Stimulated activated naive CD8-positive, alpha-beta T cell treated with anti-CD3 and anti-CD28 coated beads, Interleukin-15, amount 100 ng/mL, for 72 hours (primary cell): ENCODE measurements around the gene KCNQ1.

Experiments used
- ATAC-seq: fragments of 150-1000 bp; cut with Tn5 transposase; 2 replicates; pipeline ENCODE4 v1.10.0; 2021; ENCODE audit warnings: mild to moderate bottlenecking, moderate library complexity
- DNase-seq, 2 donors: peaks; one replicate each; pipeline ENCODE4 v3.0.0; 2021 to 2022
- H3K27ac Mint-ChIP-seq, 2 donors: one replicate each; pipeline ENCODE4 v1.8.0; 2022; ENCODE audit warnings: mild to moderate bottlenecking in 2 of 2, mixed read lengths in 2 of 2, moderate library complexity in 2 of 2
- H3K27me3 Mint-ChIP-seq: one replicate; pipeline ENCODE4 v1.8.0; 2022; ENCODE audit warnings: mixed read lengths
- H3K4me1 Mint-ChIP-seq: one replicate; pipeline ENCODE4 v1.8.0; 2022; ENCODE audit warnings: mild to moderate bottlenecking, mixed read lengths
- H3K4me3 Mint-ChIP-seq, 2 donors: one replicate each; pipeline ENCODE4 v1.8.0; 2022; ENCODE audit warnings: mild to moderate bottlenecking in 2 of 2, mixed read lengths in 2 of 2, moderate library complexity in 1 of 2
- H3K9me3 Mint-ChIP-seq, 2 donors: one replicate each; pipeline ENCODE4 v1.8.0; 2022; ENCODE audit warnings: mixed read lengths in 2 of 2

Gene KCNQ1

DNA sequence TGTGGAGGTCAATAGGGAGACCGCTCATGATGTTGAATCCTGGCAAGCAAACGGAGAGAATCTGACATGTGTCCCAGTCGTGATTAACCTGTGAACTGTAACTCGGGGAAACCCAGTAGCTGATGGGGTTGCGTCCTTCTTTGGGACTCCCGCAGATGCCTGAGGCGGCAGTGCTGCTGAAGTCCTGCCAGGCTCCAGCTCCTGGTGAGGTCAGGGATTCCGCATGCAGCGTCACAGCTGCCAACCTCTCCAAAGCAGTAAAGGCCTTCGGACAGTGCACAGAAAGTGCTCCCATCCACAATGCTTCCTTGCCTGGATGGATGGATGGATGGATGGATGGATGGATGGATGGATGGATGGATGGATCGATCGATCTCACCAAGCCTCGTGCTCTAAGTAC, 13.5 kb downstream of the KCNQ1 start:
- peaks cover 50% of the 10 kb centered on the region for H3K4me1 Mint-ChIP-seq
- DNase-seq = no peak
- no peaks in the 10 kb centered on the region for H3K27me3 Mint-ChIP-seq
- no peak overlapping the region for H3K4me3 Mint-ChIP-seq
- H3K9me3 Mint-ChIP-seq = no peaks in the 10 kb centered on the region
- no peak overlapping the region for H3K27ac Mint-ChIP-seq
- ATAC-seq = no peak

DNA sequence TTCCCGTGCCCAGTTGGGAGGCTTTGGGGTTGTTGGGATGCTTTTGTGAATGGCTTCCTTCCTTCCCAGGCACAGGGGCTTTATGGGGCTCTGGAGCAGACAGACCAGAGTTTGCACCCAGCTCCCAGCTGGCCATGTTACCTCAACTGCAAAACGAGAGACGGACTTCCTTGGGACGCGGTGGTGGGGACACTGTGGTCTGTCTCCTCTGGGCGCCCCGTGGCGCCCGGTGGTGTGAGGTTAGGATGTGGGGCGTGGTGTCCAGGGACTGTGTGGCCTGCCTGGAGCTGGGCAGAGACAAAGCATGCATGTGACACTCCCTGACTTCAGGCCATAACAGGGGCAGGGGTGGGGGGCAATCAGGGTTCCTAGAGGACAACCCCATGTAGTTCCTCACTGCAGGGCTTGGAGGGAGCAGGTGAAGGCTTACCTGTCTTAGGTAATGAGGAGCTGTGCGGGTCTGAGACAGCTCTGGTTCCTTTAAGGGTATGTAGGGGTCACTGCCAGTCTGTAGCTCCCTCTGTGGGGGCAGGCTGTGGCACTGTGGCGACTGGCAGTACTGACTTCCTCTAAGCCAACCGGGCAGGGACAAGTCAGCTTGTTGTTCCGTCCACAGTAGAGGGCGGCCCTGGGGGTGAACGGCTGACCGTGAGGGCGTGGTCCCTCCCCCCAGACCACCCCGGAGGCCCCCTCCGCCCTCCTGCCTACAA, 14.4 kb downstream of the KCNQ1 start:
- no peak overlapping the region for H3K27ac Mint-ChIP-seq
- DNase-seq = no peak
- H3K4me3 Mint-ChIP-seq = no peak overlapping the region
- peaks cover 58% of the 10 kb centered on the region for H3K4me1 Mint-ChIP-seq
- no peak for ATAC-seq
- no peaks in the 10 kb centered on the region for H3K9me3 Mint-ChIP-seq
- H3K27me3 Mint-ChIP-seq = no peaks in the 10 kb centered on the region

DNA sequence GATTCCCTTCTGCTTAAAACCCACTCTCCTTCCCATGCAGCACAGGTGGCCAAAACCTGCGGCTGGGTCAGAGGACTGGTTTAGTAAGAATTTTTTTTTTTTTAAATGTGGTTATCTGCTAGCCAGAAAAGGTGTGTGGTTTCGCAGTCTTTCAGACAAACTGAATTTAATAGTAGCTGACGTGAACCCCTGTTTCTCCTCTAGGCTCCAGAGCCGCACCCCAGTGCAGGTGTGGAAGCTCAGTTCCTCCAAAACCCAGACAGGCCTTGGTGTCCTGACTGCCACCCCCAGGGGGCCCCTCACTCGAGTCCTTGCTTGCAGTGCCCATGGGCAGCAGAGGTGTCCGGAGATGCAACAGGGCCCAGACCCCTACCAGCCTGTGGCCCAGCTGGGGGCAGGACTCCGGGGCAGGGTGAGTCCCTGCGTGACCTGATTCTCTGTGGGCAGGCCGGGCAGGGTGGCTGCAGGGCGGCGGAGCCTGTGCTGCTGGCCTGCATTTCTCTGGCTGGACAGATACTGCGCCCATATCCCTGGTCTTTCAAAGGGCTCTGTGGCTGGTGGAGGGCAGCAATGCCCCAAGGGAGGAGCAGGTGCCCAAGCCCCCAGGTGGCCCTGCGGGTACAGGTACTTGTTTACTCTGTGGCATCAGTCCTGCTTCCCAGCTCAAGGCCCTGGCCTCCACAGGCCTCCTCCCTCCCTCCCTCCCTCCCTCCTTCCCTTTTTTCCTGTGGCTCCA, 15.2 kb downstream of the KCNQ1 start:
- ATAC-seq (peak; percentile 13), DNase-seq (no peak)
- H3K27me3 Mint-ChIP-seq = no peaks in the 10 kb centered on the region
- H3K9me3 Mint-ChIP-seq = no peaks in the 10 kb centered on the region
- no peak overlapping the region for H3K27ac Mint-ChIP-seq
- H3K4me1 Mint-ChIP-seq = peaks cover 66% of the 10 kb centered on the region
- no peak overlapping the region for H3K4me3 Mint-ChIP-seq

DNA sequence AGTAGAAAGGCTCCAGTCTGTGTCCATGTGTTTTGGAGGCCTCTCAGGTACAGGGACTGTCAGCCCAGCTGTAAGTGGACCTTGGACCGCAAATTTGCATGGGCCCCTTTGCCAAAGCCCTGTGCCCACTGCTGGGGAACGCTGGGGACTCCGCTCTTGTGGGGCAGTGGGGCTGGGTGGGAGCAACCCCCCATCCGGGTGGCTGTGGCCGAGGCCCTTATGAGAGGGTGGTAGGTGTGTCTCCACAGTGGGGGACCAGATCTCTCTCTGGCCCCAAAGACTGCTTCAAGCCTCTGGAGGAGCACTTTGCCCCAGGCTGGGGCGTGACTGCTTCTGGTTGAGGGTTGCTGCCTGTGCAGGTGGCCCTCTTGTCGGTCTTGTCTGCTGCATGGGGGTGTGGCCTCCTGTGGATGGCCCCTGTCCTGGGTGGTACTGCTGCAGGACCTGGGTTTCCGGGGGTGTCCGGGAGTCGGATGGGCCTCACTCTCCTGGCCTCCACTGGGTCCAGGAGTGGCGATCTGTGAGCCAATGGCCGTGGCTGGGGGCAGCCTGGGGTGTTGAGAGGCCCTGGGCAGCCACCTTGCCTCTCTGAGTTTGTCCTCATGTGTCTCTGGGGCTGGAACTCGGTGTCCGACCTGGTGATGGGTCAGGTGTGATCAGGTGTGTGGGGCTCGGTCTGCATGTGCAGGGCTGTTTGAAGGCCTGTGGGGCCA, 15.9 kb downstream of the KCNQ1 start:
- ATAC-seq (peak; percentile 4), DNase-seq (no peak)
- Mint-ChIP-seq H3K27me3 (no peaks in the 10 kb centered on the region), H3K4me3 (no peak overlapping the region), H3K27ac (no peak overlapping the region), H3K4me1 (peaks cover 73% of the 10 kb centered on the region), H3K9me3 (no peaks in the 10 kb centered on the region)

DNA sequence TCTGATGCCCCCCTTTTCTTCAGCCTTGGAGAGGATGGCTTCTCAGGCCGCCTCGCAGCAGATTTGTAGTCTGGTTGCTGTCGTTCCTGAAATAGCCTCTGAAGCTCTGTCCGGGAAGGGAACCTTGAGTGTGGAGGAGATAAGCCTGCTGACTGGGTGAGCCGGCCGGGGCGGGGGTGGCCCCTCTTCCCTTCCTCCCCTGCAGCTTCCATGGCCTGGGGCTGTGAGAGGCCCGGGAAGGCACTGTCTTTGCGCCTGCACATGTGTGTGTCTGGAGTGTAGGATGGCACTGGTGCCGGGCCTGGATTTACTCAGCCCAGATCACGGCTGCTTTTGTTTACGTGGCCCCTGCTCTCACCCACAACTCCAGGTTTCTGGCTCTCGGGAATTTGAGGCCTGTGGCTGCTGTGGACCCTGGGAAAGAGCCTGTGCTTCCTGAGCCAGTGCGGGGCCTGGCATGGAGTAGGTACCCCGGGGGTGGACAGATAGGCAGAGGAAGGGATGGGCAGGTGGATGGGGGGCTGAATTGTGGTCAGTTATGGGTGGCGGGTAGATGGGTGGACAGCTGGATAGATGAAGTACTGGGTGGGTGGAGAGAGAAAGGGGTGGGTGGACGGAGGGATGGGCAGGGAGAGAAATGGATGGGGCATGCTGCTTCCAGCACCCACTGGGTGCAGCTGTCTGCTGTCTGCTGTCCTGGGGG, 16.6 kb downstream of the KCNQ1 start:
- no peaks in the 10 kb centered on the region for H3K9me3 Mint-ChIP-seq
- peak overlapping the region in 1 of 2 donors; percentile 65 for H3K27ac Mint-ChIP-seq
- H3K4me1 Mint-ChIP-seq = peaks cover 80% of the 10 kb centered on the region
- H3K4me3 Mint-ChIP-seq = no peak overlapping the region
- H3K27me3 Mint-ChIP-seq = no peaks in the 10 kb centered on the region
- DNase-seq (no peak), ATAC-seq (no peak)

DNA sequence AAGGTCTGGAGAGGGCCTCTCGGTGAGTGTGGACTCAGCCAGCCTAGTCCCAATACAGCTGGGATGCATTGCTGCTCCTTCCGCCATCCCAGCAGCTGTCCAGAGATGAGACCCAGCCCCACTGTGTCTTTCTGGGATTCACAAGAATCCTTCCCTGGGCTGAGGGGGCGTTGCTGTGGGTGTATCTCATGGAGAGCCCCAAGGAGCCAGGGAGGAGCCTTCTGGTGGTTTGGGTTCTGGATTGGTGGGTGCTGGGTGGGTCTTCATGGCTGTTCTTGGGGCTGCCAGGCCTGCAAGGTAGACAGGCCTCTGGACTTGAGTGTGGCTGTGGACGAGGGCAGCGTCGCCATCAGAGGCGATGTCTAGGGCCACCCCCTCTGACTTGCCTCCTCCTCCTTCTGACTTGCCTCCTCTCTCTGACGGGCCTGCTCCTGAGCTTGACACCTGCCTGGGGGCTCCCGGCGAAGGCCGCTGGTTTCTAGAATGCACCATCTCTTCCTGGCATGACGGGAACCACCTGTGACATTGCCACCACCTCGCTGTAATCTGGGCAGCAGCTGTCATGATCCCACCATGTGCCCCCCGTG, 17.2 kb downstream of the KCNQ1 start:
- no peak for DNase-seq
- Mint-ChIP-seq H3K9me3 (no peaks in the 10 kb centered on the region), H3K27ac (no peak overlapping the region), H3K4me3 (no peak overlapping the region), H3K4me1 (peaks cover 87% of the 10 kb centered on the region), H3K27me3 (no peaks in the 10 kb centered on the region)
- no peak for ATAC-seq

DNA sequence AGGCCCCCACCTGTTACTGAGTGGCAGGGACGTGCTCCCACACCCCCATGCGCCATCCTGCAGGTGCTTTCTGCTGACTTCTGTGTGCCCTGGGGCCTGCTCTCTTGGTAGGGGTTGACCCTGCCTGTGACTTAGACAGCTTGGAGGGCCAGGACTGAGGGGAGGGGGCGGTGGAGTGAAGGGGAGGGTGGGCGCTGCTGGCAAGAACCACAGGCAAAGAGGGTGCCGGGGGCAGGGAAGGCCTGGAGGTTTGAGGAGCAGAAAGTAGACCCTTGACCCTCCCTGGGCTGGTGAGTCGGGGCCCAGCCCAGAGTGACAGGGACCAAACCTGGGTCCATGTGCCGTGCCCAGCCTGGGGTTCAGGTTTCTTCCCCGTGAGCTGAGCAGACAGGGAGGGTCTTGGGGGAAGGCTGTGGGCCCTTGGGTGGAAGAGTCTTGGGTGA, 17.8 kb downstream of the KCNQ1 start:
- Mint-ChIP-seq H3K27ac (no peak overlapping the region), H3K4me3 (peak overlapping the region in 1 of 2 donors; percentile 35), H3K27me3 (no peaks in the 10 kb centered on the region), H3K4me1 (peaks cover 92% of the 10 kb centered on the region), H3K9me3 (no peaks in the 10 kb centered on the region)
- DNase-seq (no peak), ATAC-seq (no peak)

DNA sequence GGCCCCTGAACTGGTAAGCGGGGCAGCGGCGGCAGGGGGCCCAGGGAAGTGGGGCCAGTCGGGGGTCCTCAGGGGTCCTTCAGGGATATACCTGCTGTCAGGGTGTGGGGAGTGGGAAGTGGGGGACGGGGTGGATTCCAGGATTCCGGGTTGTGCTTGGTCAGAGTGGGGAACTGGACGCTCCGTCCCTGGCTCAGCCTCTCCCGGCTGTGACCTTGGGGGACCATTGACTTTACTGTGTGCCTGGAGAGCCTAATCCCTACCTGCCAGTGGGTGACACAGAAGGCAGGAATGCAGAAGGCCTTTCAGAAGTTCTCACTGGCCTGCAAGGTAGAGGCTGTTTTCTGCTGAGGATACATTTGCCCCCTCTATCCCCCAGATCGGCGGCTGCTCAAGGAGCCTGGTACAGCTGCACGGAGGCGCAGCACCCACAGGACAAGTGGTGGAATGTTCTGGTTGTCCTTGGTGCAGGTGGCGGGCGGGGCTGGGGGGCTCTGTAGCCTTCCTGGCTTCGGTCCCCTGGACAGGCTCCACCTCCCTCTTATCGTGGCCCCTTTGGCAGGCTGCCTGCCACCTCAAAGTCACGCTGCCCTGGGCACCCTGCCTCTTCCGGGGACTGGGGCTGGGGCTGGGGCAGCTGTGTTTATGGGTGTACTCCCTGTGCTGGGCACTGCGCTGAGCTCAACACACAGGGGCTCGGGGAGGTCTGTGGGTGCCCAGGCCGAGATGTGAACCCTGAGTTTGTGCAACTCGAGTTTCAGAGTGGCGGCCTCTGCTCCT, 18.4 kb downstream of the KCNQ1 start:
- H3K27me3 Mint-ChIP-seq = no peaks in the 10 kb centered on the region
- peak overlapping the region in 1 of 2 donors; percentile 35 for H3K4me3 Mint-ChIP-seq
- DNase-seq (no peak), ATAC-seq (no peak)
- H3K27ac Mint-ChIP-seq = peak overlapping the region in 1 of 2 donors; percentile 48
- no peaks in the 10 kb centered on the region for H3K9me3 Mint-ChIP-seq
- peaks cover 98% of the 10 kb centered on the region for H3K4me1 Mint-ChIP-seq

DNA sequence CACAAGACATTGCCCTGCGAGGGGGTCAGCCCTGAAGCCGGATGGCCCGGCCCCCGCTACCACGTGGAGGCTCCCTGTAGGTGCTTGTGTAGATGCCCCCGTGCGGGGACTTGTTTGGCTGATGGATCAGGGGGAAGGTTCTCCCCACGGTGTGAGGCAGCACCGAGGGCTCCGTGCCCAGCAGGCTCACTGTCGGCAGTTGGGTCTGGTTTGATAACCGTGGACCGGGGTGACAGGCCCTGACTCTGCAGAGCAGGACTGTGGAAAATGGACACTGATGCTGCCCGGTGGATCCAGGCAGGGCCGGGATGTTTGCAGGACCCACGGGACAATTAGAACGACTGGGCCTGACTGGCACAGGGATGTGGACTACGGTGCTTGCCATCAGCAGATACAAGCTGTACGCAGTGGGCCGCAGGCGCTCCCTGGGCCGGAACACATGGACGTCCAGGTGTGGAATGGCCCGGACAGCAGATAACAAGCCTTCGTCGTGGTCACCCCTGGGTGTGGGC, 19.0 kb downstream of the KCNQ1 start:
- Mint-ChIP-seq H3K4me3 (no peak overlapping the region), H3K4me1 (peaks cover 99% of the 10 kb centered on the region), H3K27ac (no peak overlapping the region)

DNA sequence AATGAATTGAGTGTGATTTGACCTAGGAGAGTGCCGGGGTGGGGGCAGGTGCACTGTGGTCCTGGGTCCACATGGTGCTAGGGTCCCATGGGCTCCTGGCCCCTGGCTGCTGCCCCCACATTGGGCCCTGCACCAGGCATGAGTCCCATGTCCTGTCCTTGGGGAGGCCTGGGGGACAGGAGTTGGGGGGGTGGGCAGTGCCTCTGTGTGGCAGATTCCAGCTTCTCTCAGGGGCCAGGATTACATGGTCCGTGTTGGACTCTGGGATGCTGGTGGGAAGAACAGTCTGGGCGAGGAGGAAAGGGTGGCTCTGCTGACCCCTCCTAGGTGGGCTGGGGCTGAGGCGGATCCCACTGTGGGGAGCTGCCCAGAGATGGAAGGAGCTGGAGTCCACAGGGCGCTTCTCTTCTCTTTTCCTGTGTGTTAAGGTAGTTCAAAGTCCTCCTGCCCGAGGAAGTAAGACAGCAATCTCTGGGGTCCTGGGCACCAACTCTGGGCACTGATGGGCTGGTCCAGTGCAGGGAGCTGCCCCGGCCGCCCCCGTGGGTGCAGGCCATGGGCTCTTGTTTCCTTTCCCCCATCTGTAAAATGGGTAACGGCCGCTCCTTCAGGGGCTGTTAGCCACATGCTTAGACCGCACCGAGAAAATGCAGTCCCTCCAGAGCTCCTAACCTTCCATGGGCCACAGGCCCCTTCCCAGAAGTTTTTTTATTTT, 19.8 kb downstream of the KCNQ1 start:
- Mint-ChIP-seq H3K27ac (peak overlapping the region in 1 of 2 donors; percentile 20), H3K4me1 (peaks cover 99% of the 10 kb centered on the region)

More for the DNA sequence above, 19.0 kb downstream of the KCNQ1 start:
- ATAC-seq (no peak), DNase-seq (no peak)
- no peaks in the 10 kb centered on the region for H3K9me3 Mint-ChIP-seq
- no peaks in the 10 kb centered on the region for H3K27me3 Mint-ChIP-seq

DNA sequence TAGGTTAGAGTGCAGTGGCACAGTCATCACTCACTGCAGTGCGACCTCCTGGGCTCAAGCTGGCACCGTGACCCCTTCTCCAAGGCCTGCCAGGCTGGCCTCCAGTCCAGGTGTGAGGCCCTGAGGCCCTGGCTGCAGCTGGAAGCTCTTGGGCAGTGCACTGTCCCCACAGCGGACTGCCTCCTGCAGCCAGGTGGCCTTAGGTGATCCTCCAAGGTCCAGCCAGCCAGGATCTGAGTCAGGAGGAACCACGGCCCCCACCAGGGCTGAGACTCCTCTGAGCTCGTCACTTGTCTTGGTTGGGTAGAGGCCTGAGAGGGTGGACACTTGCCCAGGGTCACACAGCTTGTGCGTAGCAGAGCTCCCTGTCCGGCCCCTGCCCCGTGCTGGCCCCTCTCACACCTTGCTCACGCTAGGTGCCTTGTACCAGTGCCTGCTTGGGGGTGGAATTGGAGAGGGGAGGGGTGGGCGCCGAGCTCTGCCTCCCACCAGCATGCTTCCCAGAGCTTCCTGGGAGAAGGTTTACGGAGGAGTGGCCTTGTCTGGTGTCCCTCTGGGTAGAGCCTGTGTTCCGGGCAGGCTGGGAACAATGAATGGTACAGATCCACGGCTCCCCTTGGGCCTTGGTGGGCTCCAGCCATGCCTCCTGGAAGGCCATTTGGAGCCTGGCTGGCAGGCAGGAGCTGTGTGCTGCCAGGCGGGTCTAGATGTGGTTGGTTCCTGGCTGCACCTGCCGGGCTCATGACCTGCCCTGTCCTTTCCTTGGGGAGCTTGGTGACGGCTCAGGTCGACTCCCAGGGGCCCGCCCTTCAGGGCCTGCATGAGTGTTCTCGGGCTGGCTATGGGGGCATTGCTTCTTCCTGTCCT, 20.6 kb downstream of the KCNQ1 start:
- Mint-ChIP-seq H3K4me3 (no peak overlapping the region), H3K4me1 (peaks cover 93% of the 10 kb centered on the region), H3K27ac (no peak overlapping the region), H3K27me3 (no peaks in the 10 kb centered on the region), H3K9me3 (no peaks in the 10 kb centered on the region)
- ATAC-seq (no peak), DNase-seq (no peak)

More for the DNA sequence above, 19.8 kb downstream of the KCNQ1 start:
- DNase-seq (no peak), ATAC-seq (no peak)
- no peaks in the 10 kb centered on the region for H3K27me3 Mint-ChIP-seq
- no peak overlapping the region for H3K4me3 Mint-ChIP-seq
- no peaks in the 10 kb centered on the region for H3K9me3 Mint-ChIP-seq

DNA sequence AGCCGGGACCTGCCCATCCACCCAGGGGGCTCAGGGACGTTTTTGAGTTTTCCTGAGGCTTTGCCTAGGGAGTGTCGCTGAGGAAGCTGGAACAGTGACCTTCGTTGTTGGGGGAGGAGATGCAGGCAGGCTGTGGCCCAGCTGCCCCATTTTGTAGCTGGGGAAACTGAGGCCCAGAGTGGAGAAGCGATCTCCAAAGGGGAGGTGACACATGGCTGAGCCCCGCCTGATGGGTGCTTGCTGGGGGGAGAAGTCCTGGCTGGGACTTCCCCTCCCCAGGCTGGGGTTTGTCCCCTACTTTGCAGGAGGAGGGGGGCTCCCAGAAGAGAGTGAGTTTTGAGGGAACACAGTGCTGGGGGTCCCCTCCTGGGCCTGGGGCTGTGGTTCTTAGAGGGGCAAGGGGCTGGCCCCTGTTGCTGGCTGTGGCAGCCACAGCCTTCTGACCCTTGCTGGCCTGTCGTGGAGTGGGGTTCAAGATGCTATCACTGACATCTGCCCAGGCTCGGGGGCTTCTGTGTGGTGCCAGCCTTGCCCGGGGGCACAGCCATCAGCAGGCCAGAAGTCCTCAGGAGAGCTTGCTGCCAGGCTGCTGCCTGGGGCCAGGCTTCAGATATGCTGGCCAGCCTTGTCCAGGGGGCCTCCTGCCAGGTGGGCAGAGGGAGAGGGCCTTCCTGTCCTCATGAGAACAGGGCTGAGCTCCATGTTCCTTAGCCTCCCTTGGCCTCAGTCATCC, 21.4 kb downstream of the KCNQ1 start:
- H3K27ac Mint-ChIP-seq = no peak overlapping the region
- peak overlapping the region; percentile 37 to 66 for H3K4me3 Mint-ChIP-seq
- no peaks in the 10 kb centered on the region for H3K9me3 Mint-ChIP-seq
- ATAC-seq (no peak), DNase-seq (peak in 1 of 2 donors; percentile 8)
- H3K27me3 Mint-ChIP-seq = no peaks in the 10 kb centered on the region
- peaks cover 85% of the 10 kb centered on the region for H3K4me1 Mint-ChIP-seq
